ENCODE results near the gene UBASH3B. TPM values are rescaled to one million over a fixed set of nuclear protein-coding genes. Genes with fewer than 3 reads are reported as not detected.

Gene UBASH3B
- total RNA-seq, 2 donors from 2014 or later = 3.4 to 3.5 TPM

- Mint-ChIP-seq H3K4me1 (ENCODE audit: low read depth in 2 of 2) (peaks cover 30 to 48% of the 10 kb centered on the region in 2 donors), H3K27me3 (peaks cover 0 to 2% of the 10 kb centered on the region in 2 donors), H3K36me3 (no peaks in the 10 kb centered on the region), H3K27ac (no peak overlapping the region), H3K9me3 (no peaks in the 10 kb centered on the region), H3K4me3 (no peak overlapping the region)
- no peak for ATAC-seq
- DNase-seq (ENCODE audit: low spot score) = no peak
These were observed 181.4 kb downstream of the UBASH3B start for GRCh38 chr11:122836916-122837315.

GRCh38 chr11:122837528-122838346, 182.2 kb downstream of the UBASH3B start:
- no peaks in the 10 kb centered on the region for H3K27me3 Mint-ChIP-seq
- H3K36me3 Mint-ChIP-seq = no peaks in the 10 kb centered on the region
- H3K9me3 Mint-ChIP-seq = no peaks in the 10 kb centered on the region
- DNase-seq (ENCODE audit: low spot score) = no peak
- peak overlapping the region; percentile 81 for H3K4me3 Mint-ChIP-seq
- ATAC-seq = no peak
- peaks cover 31 to 51% of the 10 kb centered on the region in 2 donors for H3K4me1 Mint-ChIP-seq (ENCODE audit: low read depth in 2 of 2)
- peak overlapping the region; percentile 50 to 68 for H3K27ac Mint-ChIP-seq

- peak overlapping the region; percentile 46 to 62 for H3K27ac Mint-ChIP-seq
- H3K4me1 Mint-ChIP-seq (ENCODE audit: low read depth in 2 of 2) = peaks cover 44 to 68% of the 10 kb centered on the region in 2 donors
- no peak for DNase-seq (ENCODE audit: low spot score)
- peaks cover 0 to 4% of the 10 kb centered on the region in 2 donors for H3K27me3 Mint-ChIP-seq
- peak overlapping the region; percentile 80 for H3K4me3 Mint-ChIP-seq
- H3K36me3 Mint-ChIP-seq = no peaks in the 10 kb centered on the region
- peak; percentile 77 to 83 for ATAC-seq
- H3K9me3 Mint-ChIP-seq = no peaks in the 10 kb centered on the region
These were observed 188.0 kb downstream of the UBASH3B start for GRCh38 chr11:122843281-122844141.

DNA sequence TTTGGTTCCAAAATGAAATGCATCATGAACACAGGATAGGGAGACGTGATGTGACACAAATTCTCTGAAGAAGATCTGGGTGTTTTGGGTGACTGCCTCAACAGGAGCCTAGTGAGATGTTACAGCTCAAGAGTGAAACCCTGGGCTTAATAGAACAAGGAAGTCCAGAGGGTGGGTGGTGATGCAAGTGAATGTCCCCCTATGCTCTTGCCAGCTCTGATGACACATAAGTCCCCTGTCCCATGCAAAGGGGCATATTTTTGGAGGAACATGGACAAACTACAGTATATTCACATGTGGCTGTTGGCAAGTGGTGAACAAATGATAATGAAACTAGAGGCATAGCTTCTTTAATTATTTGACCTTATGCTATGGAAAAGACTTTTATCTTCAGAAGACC, 191.9 kb downstream of the UBASH3B start:
- Mint-ChIP-seq H3K27ac (peak overlapping the region in 1 of 2 donors; percentile 6), H3K27me3 (peaks cover 0 to 6% of the 10 kb centered on the region in 2 donors), H3K4me3 (peak overlapping the region; percentile 55), H3K4me1 (ENCODE audit: low read depth in 2 of 2) (peaks cover 63 to 83% of the 10 kb centered on the region in 2 donors), H3K9me3 (no peaks in the 10 kb centered on the region), H3K36me3 (no peaks in the 10 kb centered on the region)
- no peak for DNase-seq (ENCODE audit: low spot score)
- no peak for ATAC-seq

DNA sequence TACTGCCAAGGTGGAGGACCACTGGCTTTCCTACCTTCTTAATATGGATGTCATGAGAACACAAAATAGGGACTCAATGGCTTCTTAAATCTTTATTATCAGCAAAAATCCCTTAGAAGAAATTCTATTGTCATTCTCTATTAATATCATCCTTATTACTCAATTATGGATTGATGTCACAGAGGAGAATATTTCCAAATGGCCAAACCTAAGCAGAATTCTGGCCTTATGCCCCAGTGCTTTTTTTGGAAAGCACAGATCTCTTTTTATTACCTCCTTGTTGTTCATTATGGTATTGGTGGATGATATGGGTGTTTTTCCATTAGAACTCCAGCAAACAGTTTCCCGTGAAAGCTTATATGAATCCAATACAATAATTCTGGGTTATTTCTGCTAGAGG, 192.7 kb downstream of the UBASH3B start:
- no peak for DNase-seq (ENCODE audit: low spot score)
- ATAC-seq = no peak
- H3K9me3 Mint-ChIP-seq = no peaks in the 10 kb centered on the region
- peaks cover 0 to 10% of the 10 kb centered on the region in 2 donors for H3K27me3 Mint-ChIP-seq
- no peak overlapping the region for H3K27ac Mint-ChIP-seq
- H3K4me1 Mint-ChIP-seq (ENCODE audit: low read depth in 2 of 2) = peaks cover 61 to 81% of the 10 kb centered on the region in 2 donors
- peak overlapping the region; percentile 55 for H3K4me3 Mint-ChIP-seq
- H3K36me3 Mint-ChIP-seq = no peaks in the 10 kb centered on the region

DNA sequence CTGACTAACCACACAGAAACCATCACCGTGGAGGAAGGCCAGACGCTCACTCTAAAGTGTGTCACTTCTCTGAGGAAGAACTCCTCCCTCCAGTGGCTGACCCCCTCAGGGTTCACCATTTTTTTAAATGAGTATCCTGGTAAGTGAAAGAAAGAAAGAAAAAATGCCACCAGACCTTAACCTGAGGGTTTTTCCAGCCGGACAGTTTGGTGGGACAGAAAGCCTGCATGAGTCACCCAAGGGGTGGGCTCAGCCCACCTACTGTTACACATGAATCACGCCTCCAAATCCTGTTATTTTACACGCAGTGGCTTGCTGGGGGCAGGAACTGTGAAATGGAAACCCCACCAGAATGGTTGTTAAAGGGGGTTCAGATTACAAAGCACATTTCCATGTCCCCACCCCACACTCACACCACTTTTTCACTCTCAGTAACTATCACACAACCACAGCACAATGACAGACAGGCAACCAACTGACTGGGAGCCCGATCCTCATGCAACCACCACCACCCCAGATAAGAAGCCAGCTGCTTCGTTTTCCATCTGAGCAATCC, 194.6 kb downstream of the UBASH3B start:
- Mint-ChIP-seq H3K27ac (peak overlapping the region; percentile 40 to 79), H3K4me1 (ENCODE audit: low read depth in 2 of 2) (peaks cover 45 to 62% of the 10 kb centered on the region in 2 donors)

GRCh38 chr11:122851366-122851966, 195.9 kb downstream of the UBASH3B start:
- DNase-seq (ENCODE audit: low spot score) = no peak

More for the DNA sequence above, 194.6 kb downstream of the UBASH3B start:
- peak; percentile 79 for DNase-seq (ENCODE audit: low spot score)
- H3K36me3 Mint-ChIP-seq = no peaks in the 10 kb centered on the region
- H3K27me3 Mint-ChIP-seq = peaks cover 0 to 7% of the 10 kb centered on the region in 2 donors
- peak; percentile 86 to 92 for ATAC-seq
- no peaks in the 10 kb centered on the region for H3K9me3 Mint-ChIP-seq
- peak overlapping the region; percentile 68 for H3K4me3 Mint-ChIP-seq

GRCh38 chr11:122852074-122852795, 196.7 kb downstream of the UBASH3B start:
- Mint-ChIP-seq H3K27me3 (peaks cover 0 to 6% of the 10 kb centered on the region in 2 donors), H3K36me3 (no peaks in the 10 kb centered on the region), H3K9me3 (no peaks in the 10 kb centered on the region), H3K4me1 (ENCODE audit: low read depth in 2 of 2) (peaks cover 45 to 57% of the 10 kb centered on the region in 2 donors), H3K4me3 (peak overlapping the region; percentile 74), H3K27ac (peak overlapping the region; percentile 10 to 55)
- ATAC-seq (no peak), DNase-seq (ENCODE audit: low spot score) (no peak)

More at GRCh38 chr11:122851366-122851966, 195.9 kb downstream of the UBASH3B start:
- H3K27me3 Mint-ChIP-seq = peaks cover 0 to 6% of the 10 kb centered on the region in 2 donors
- H3K4me3 Mint-ChIP-seq = peak overlapping the region; percentile 74
- H3K36me3 Mint-ChIP-seq = no peaks in the 10 kb centered on the region
- peaks cover 47 to 59% of the 10 kb centered on the region in 2 donors for H3K4me1 Mint-ChIP-seq (ENCODE audit: low read depth in 2 of 2)
- no peaks in the 10 kb centered on the region for H3K9me3 Mint-ChIP-seq
- peak overlapping the region; percentile 10 to 55 for H3K27ac Mint-ChIP-seq
- ATAC-seq = no peak

DNA sequence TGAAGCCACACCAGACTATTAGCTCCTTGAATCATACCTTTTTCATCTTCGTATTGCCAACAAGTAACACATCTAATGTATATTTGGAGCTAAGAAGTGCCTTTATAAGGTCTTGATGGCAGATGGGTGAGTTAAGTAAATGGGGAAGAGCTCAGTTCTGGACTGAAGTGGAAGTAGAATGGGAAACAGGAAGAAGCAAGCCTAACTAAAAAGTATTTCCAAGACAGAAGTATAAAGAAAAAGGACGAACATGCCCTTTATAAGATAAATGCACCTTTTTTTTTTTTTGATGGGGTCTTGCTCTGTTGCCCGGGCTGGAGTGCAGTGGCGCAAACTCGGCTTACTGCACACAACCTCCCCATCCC, 197.3 kb downstream of the UBASH3B start:
- peak overlapping the region; percentile 74 for H3K4me3 Mint-ChIP-seq
- H3K36me3 Mint-ChIP-seq = no peaks in the 10 kb centered on the region
- no peak for ATAC-seq

GRCh38 chr11:122853261-122853660, 197.7 kb downstream of the UBASH3B start:
- H3K4me3 Mint-ChIP-seq = no peak overlapping the region
- H3K27ac Mint-ChIP-seq = peak overlapping the region in 1 of 2 donors; percentile 55
- H3K9me3 Mint-ChIP-seq = no peaks in the 10 kb centered on the region
- peaks cover 46 to 47% of the 10 kb centered on the region in 2 donors for H3K4me1 Mint-ChIP-seq (ENCODE audit: low read depth in 2 of 2)
- ATAC-seq = no peak
- H3K27me3 Mint-ChIP-seq = peaks cover 0 to 6% of the 10 kb centered on the region in 2 donors
- no peak for DNase-seq (ENCODE audit: low spot score)
- H3K36me3 Mint-ChIP-seq = no peaks in the 10 kb centered on the region

More for the DNA sequence above, 197.3 kb downstream of the UBASH3B start:
- DNase-seq (ENCODE audit: low spot score) = no peak
- Mint-ChIP-seq H3K9me3 (no peaks in the 10 kb centered on the region), H3K27me3 (peaks cover 0 to 6% of the 10 kb centered on the region in 2 donors), H3K27ac (peak overlapping the region in 1 of 2 donors; percentile 55), H3K4me1 (ENCODE audit: low read depth in 2 of 2) (peaks cover 45 to 52% of the 10 kb centered on the region in 2 donors)

DNA sequence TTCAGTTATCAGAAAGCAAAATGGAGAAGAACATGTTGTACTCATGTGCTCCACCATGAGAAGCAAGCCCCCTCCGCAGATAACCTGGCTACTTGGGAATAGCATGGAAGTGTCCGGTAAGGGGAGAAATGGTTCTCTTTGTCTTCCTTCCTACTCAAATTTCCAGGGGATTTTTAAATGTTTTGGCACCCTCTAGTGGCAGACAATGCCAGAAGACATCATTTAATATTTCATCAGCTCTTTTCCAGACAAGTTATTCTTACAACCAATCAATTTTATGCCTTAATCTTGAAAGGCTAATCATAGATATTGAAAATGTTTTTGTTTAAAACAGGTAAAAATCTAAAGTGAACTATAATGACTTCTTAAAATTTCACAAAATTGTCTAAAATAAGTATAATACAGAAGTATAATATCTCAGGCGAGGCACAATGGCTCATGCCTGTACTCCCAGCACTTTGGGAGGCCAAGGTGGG, 198.5 kb downstream of the UBASH3B start:
- peaks cover 0 to 6% of the 10 kb centered on the region in 2 donors for H3K27me3 Mint-ChIP-seq
- H3K4me3 Mint-ChIP-seq = no peak overlapping the region
- H3K9me3 Mint-ChIP-seq = no peaks in the 10 kb centered on the region
- no peaks in the 10 kb centered on the region for H3K36me3 Mint-ChIP-seq
- ATAC-seq = no peak
- peaks cover 44 to 45% of the 10 kb centered on the region in 2 donors for H3K4me1 Mint-ChIP-seq (ENCODE audit: low read depth in 2 of 2)
- H3K27ac Mint-ChIP-seq = no peak overlapping the region
- DNase-seq (ENCODE audit: low spot score) = peak; percentile 74

- DNase-seq (ENCODE audit: low spot score) = no peak
- Mint-ChIP-seq H3K36me3 (no peaks in the 10 kb centered on the region), H3K9me3 (no peaks in the 10 kb centered on the region), H3K4me3 (no peak overlapping the region), H3K4me1 (ENCODE audit: low read depth in 2 of 2) (peaks cover 7 to 9% of the 10 kb centered on the region in 2 donors), H3K27ac (no peak overlapping the region), H3K27me3 (peaks cover 0 to 2% of the 10 kb centered on the region in 2 donors)
- ATAC-seq = no peak
These were observed 206.1 kb downstream of the UBASH3B start for GRCh38 chr11:122861631-122862030.

Data from natural killer cell treated with Interleukin-12 subunit alpha and Interleukin-12 subunit beta and Interleukin-15 and Interleukin-18, amount 100 ng/mL, for 72 hours (primary cell).